ENCODE measurements around the gene SLC6A1. TPM values are rescaled to one million over a fixed set of nuclear protein-coding genes. Genes with fewer than 3 reads are reported as not detected.

The SLC6A1 gene
- total RNA-seq, 1 experiment from 2014 or later = not detected

GRCh38 chr3:10996345-10997013 is 3.9 kb downstream of the SLC6A1 start:
- Histone ChIP-seq H3K18ac (ENCODE audit: insufficient read length, low read depth, low read length) (no peak overlapping the region), H2BK120ac (ENCODE audit: low read depth, low read length, poor library complexity, severe bottlenecking) (no peak overlapping the region), H3K4ac (ENCODE audit: low read depth, low read length) (no peak overlapping the region), H3K4me1 (ENCODE audit: insufficient read depth, low read length) (no peaks in the 10 kb centered on the region; the same call in 1 of the 2 replicates), H4K91ac (ENCODE audit: insufficient read length, low read depth, low read length) (no peak overlapping the region), H2AK5ac (ENCODE audit: insufficient read length, low read length) (no peak overlapping the region), H2BK20ac (ENCODE audit: low read depth, low read length, poor library complexity, severe bottlenecking) (no peak overlapping the region), H2BK15ac (ENCODE audit: low read depth, low read length) (no peak overlapping the region), H4K20me1 (ENCODE audit: control insufficient read depth, insufficient read depth, insufficient read length) (no peaks in the 10 kb centered on the region), H3K27me3 (ENCODE audit: insufficient read depth, low read length) (peaks cover 26% of the 10 kb centered on the region; the same call in 1 of the 2 replicates), H3K79me1 (ENCODE audit: insufficient read depth, low read depth, low read length, poor library complexity, severe bottlenecking) (no peaks in the 10 kb centered on the region), H3K4me2 (ENCODE audit: insufficient read depth, insufficient read length, low read length) (no peak overlapping the region), H3K14ac (ENCODE audit: insufficient read depth, low read length) (no peak overlapping the region), H3K56ac (ENCODE audit: insufficient read length, low read depth, low read length) (no peak overlapping the region), H3K79me2 (ENCODE audit: insufficient read depth, low read length) (no peaks in the 10 kb centered on the region), H3K9me3 (ENCODE audit: control insufficient read depth, low read depth, low read length) (no peaks in the 10 kb centered on the region), H4K5ac (ENCODE audit: insufficient read length, low read depth, low read length) (no peak overlapping the region), H3K23me2 (ENCODE audit: insufficient read length, low read depth, low read length, poor library complexity, severe bottlenecking) (peaks cover 5% of the 10 kb centered on the region), H2AFZ (ENCODE audit: low read length) (no peak overlapping the region), H4K8ac (replicated peaks; ENCODE audit: insufficient read length, low read depth, low read length) (no peak overlapping the region), H3K9ac (ENCODE audit: extremely low read depth, insufficient read length, low read length) (no peak overlapping the region), H2BK12ac (ENCODE audit: insufficient read length, low read depth, low read length) (no peak overlapping the region), H2BK5ac (ENCODE audit: insufficient read length, low read length) (no peak overlapping the region), H3K23ac (ENCODE audit: insufficient read length, low read depth, low read length) (no peak overlapping the region), H3K27ac (ENCODE audit: insufficient read length, low read depth, low read length) (no peak overlapping the region), H3T11ph (ENCODE audit: low read length) (no peak overlapping the region)
- Mint-ChIP-seq H3K4me3 (no peak overlapping the region), H3K27me3 (ENCODE audit: low read depth) (peaks cover 89% of the 10 kb centered on the region), H3K36me3 (ENCODE audit: insufficient read depth in 1 of 3, low read depth in 3 of 3) (no peaks in the 10 kb centered on the region; a peak in 1 of 7 replicates), H3K4me1 (peaks cover 7 to 15% of the 10 kb centered on the region in 2 experiments; a peak in 3 of 4 replicates), H3K27ac (no peak overlapping the region), H3K9me3 (no peaks in the 10 kb centered on the region)
- WGBS (ENCODE audit: extremely low coverage, insufficient read length, low lambda C conversion rate) = no CpG with 5 or more reads among the region's 5 CpGs
- TF ChIP-seq CTCF (conservative IDR thresholded peaks at IDR 0.05) = no peak
- DNase-seq = no peak
